ENCODE data around the gene RABAC1.

DNA sequence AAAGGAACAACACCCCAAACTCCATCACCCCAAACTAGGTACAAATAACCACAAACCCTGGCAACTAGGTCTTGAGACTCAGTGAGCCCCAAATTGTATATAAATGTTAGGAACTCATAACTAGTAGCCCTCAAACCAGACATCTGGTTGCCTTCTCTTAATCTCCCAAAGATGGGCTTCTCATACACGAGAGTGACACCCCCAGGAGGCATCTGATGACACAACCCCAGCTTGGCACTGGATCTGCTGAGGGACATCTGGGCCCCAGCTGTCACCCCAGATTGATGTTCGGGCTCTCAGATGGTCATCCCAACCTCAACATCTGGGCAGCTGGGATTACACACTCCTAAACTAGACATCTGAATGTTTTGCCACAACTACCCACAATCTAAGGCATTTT, 14.8 kb downstream of the RABAC1 start:
- TF ChIP-seq POLR2AphosphoS5 (IDR thresholded peaks at IDR 0.05; ENCODE audit: low read depth, low read length) (no peak), SIN3A (IDR thresholded peaks at IDR 0.05; ENCODE audit: borderline replicate concordance, insufficient read depth, low read length) (no peak), TAF1 (IDR thresholded peaks at IDR 0.05; ENCODE audit: borderline replicate concordance, insufficient read depth, low read length) (no peak)
- TF ChIP-seq, protein P1, sequence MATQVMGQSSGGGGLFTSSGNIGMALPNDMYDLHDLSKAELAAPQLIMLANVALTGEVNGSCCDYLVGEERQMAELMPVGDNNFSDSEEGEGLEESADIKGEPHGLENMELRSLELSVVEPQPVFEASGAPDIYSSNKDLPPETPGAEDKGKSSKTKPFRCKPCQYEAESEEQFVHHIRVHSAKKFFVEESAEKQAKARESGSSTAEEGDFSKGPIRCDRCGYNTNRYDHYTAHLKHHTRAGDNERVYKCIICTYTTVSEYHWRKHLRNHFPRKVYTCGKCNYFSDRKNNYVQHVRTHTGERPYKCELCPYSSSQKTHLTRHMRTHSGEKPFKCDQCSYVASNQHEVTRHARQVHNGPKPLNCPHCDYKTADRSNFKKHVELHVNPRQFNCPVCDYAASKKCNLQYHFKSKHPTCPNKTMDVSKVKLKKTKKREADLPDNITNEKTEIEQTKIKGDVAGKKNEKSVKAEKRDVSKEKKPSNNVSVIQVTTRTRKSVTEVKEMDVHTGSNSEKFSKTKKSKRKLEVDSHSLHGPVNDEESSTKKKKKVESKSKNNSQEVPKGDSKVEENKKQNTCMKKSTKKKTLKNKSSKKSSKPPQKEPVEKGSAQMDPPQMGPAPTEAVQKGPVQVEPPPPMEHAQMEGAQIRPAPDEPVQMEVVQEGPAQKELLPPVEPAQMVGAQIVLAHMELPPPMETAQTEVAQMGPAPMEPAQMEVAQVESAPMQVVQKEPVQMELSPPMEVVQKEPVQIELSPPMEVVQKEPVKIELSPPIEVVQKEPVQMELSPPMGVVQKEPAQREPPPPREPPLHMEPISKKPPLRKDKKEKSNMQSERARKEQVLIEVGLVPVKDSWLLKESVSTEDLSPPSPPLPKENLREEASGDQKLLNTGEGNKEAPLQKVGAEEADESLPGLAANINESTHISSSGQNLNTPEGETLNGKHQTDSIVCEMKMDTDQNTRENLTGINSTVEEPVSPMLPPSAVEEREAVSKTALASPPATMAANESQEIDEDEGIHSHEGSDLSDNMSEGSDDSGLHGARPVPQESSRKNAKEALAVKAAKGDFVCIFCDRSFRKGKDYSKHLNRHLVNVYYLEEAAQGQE (IDR thresholded peaks at IDR 0.05; ENCODE audit: insufficient read depth in 1 of 2, low read depth in 2 of 2, low read length in 2 of 2): no peak
